ENCODE measurements around the gene LRMDA.

DNA sequence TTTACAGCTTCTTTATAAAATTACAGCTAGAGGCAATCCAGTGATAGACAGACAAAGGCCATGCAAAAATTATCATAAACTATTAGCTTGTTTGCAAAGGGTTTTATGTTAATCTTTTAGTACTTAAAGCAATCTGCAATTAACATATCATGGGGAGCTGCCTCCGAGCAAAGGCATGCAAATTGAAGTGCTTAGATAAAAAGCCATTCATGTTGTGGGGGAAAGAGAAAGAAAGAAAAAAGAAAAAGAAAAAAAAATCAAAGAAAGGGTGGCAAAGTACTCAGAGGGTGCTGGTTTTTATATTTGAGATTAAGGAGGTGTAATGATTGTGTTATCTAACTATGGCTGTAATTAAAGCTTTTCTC lies 799.5 kb downstream of the LRMDA start:
- TF ChIP-seq RAD21 (IDR thresholded peaks at IDR 0.05; ENCODE audit: low read depth) (no peak), EZH2 (IDR thresholded peaks at IDR 0.05) (no peak), SP1 (IDR thresholded peaks at IDR 0.05; ENCODE audit: low read depth) (no peak), POLR2AphosphoS5 (IDR thresholded peaks at IDR 0.05; ENCODE audit: low read depth, low read length) (no peak)
- TF ChIP-seq, protein P1, sequence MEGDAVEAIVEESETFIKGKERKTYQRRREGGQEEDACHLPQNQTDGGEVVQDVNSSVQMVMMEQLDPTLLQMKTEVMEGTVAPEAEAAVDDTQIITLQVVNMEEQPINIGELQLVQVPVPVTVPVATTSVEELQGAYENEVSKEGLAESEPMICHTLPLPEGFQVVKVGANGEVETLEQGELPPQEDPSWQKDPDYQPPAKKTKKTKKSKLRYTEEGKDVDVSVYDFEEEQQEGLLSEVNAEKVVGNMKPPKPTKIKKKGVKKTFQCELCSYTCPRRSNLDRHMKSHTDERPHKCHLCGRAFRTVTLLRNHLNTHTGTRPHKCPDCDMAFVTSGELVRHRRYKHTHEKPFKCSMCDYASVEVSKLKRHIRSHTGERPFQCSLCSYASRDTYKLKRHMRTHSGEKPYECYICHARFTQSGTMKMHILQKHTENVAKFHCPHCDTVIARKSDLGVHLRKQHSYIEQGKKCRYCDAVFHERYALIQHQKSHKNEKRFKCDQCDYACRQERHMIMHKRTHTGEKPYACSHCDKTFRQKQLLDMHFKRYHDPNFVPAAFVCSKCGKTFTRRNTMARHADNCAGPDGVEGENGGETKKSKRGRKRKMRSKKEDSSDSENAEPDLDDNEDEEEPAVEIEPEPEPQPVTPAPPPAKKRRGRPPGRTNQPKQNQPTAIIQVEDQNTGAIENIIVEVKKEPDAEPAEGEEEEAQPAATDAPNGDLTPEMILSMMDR (IDR thresholded peaks at IDR 0.05 in 2 of 3, conservative IDR thresholded peaks at IDR 0.05 in 1 of 3; ENCODE audit: borderline replicate concordance in 1 of 3, insufficient read depth in 1 of 3, low read depth in 2 of 3, low read length in 2 of 3): no peak

All from HCT116 (cell line).